GM18505 (cell line): ENCODE data around the gene METTL1.
A peak's percentile ranks its signal among the peaks of the same experiment; 100 is the strongest.
"Not testable (repeated sequence)": the region's sequence is repeated elsewhere in the genome, so short reads cannot be mapped to it uniquely, and the experiment has no call there.

Source experiments
- ATAC-seq: cut with Tn5 transposase; IDR thresholded peaks from one replicate; pipeline ENCODE4 v1.9.1; 2021; ENCODE audit not compliant: unreplicated experiment
- POLR2A ChIP-seq: IDR thresholded peaks from 4 replicates; pipeline ENCODE4 v1.6.1; 2011; ENCODE audit warnings: borderline replicate concordance; ENCODE audit not compliant: insufficient read depth, insufficient read length; ENCODE audit errors: extremely low read depth

The METTL1 gene

DNA sequence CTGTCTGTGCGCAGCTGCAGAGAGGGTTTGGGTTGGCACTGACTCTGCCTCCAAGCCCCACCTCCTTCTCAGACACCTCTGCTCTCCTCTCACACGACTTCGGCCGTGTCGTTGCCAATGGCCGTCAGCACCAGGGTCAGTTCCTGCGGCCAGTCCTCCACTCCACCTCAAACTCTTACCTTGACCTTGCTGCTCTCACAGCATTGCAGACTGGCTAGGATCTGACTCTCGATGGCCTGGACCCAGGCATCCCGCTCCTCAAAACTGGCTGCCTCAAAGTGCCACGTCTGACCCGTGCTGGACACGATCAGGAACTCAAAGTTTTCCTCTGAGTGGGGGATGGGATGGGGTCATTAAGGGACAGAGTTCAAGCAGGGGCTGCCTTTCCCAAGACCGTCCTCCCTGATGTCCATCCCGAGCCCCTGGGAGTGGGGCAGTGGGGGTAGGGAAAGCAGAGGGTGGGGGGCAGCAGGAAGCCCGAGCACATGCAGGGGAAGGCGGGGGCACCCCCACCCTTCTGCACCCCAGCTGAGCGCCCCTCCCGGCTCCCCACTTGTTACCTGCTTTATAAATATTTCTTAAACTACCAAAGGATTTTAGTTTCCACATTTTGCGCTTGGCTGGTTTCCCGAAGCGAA lies 44.0 kb downstream of the METTL1 start:
- ATAC-seq, result no peak
- no peak for TF ChIP-seq POLR2A

DNA sequence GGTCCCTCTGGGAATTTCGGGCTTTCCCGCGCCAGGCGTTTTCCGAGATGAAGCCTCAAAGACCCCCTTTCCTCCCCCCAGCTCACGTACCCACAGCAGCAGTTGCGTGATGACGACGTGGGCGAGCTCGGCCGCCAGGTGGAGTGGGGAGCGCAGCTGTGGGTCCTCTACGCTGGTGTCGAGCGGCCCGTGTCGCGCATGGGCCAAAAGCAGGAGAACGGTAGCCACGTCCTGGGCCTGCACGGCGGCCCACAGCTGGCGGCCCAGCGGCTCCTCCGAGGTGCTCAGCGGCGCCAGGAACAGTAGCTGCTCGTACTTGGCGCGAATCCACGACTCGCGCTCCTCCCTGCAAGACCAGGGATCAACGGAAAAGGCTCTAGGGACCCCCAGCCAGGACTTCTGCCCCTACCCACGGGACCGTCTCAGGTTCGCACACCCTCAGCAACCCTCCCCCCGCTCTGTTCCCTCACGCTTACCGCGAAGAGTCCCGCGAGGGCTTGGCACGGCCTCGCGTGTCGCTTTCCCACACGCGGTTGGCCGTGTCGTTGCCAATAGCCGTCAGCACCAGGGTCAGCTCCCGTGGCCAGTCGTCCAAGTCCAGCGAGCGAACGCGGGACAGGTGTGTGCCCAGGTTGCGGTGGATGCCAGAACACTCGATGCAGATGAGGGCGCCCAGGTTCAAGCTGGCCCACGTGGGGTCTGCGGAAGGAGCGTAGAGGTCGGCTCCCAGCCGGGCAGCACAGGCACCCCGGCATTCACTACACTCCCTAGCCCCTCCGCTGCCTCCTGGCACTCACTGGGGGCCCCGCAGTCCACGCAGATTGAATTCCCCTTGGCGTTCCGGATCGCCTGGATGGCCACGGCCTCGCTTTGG lies 44.8 kb downstream of the METTL1 start:
- no peak for TF ChIP-seq POLR2A

DNA sequence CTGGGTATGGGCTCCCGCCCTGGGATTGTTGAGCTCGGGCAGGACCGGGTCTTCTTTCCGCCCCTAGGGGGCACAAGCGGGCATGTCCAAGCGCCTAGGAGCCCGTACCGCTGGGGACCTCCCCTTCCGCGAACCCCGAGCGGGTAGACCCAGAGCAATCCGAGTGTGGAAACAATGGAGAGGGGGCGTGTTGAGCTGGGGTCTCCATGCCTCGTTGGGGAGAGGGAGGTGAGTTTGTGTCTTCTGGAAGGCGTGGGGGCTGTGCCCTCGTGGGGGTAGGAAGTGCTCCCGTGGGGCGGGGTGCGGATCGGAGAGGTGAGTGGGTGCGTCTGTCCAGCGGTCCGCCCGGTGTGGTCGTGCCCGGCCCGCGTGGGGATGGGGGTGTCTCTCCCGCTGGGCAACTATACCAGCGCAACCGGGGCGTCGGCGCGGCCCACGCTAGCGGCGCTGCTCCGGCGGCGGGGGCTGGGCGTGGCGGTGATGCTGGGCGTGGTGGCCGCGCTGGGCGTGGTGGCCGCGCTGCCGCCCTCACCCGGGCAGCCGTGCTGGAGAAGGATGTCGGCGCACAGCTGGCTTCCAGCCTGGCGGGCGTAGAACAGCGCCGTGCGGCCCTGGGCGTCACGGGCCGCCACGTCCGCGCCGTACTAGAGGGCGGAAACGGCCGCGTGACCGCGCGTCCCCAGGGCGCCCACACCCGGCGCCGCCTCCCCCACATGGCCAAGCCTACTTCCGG lies 45.6 kb downstream of the METTL1 start:
- TF ChIP-seq POLR2A, result no peak
- ATAC-seq, result peak; percentile 46

More for the DNA sequence above, 44.8 kb downstream of the METTL1 start:
- no peak for ATAC-seq

DNA sequence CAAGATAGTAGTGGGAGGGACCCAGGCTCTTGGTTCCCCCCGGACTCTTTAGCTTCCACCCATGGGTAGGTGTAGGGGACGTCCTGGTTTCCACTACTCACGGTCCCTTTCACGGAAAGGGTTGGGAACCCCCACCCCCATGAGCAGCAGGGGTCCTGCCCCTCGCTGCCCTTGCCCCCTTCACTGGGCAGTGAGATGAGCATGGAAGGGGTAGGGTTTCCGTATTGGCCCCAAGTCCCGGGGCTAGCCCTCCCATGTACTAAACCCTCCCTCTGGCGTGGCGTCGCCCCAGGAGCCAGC lies 46.1 kb downstream of the METTL1 start:
- ATAC-seq, result no peak
- no peak for TF ChIP-seq POLR2A

DNA sequence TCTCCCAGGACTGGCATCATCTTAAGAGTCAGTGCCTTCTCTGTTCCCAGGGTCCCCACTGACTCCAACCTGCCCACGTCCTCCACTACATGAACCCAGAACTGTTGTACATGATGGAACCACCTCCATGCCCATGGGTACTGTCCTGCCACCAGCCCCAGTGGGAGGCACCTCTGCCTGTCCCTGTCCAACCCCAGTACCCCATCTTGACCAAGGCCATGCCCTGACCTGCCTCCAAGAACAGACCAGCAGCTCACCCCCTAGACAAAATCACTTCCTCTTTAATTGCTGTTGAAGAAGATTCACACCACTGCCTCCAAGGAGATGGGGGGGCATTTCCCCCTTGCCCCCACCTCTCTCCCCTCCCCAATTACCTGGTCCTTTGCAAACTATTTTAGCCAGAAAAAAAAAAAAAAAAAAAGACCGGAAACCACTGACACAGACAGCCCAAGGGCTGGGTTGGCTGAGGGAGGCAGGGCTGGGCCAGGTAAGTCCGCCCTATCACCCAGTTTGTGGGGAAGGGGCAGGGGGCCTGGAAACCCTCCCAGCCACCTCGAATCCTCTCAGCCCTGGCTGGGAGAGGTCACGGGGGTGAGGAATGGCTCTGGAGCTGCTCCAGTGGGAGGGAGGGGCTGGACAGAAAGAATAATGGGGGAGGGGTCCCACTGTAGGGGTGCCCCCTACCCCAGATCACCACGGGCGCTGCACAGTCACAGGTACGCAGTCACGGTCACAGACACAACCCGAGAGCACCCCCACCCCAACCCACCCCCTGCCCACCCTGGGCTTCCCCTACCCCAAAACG lies 46.8 kb downstream of the METTL1 start:
- ATAC-seq, result no peak
- no peak for TF ChIP-seq POLR2A

DNA sequence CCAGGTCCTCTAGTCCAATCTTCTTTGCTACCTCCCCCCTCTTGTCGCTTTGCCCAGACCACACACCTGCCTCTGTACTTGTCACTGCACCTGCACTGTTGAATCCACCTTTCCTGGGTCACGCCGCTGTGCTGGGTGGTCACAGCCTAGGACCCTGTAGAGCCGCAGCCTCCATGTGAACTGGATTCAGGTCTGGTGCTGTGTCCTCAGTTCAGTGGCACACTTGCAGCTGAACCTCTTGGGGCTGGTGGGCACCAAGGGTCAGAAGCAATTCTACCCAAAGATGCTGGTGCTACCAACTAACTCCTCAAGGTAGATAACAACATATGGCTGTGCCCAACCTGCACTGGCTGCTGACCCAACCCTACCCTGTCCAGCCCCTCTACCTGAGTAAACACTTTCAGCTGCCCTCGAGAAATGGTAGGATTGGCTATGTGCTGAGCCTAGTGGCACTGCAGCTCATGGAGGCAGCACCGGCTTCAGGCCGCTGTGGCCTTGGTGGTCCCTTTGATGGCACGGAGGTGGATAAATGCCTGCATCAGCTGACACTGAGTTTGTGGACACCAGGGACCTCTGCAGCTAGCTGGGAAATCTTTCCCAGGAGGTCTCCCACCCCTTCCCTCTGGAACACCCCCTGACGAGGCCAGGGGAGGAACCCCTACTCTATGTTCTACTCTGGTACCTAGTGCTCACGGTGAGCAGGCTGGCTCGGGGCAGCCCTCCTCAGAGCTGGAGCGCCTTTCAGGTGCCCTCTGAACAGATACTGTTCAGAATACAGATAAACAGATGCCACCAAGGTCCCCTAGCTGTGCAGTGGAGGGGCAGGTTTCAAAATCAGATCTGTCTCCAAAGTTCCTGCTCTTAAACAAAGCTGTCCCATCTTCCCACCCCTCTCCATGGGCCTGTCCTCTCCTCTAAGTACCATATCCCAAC lies 47.6 kb downstream of the METTL1 start:
- TF ChIP-seq POLR2A, result no peak
- ATAC-seq, result no peak

DNA sequence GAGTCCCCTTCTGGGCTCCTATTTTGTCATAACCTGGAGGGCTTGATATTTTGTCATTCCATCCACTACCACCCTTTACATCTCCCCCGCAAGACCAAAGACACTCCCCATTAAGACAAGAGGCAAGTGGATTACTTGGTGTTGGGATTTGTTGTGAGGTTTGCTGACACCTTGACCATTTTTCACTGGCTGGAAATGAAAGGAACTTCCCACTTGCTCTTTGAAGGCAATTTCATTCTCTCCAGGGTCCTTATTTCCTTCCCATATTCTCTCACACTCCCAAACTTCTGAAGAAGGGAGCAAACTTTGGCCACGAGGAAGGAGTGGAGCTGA lies 48.3 kb downstream of the METTL1 start:
- no peak for ATAC-seq

DNA sequence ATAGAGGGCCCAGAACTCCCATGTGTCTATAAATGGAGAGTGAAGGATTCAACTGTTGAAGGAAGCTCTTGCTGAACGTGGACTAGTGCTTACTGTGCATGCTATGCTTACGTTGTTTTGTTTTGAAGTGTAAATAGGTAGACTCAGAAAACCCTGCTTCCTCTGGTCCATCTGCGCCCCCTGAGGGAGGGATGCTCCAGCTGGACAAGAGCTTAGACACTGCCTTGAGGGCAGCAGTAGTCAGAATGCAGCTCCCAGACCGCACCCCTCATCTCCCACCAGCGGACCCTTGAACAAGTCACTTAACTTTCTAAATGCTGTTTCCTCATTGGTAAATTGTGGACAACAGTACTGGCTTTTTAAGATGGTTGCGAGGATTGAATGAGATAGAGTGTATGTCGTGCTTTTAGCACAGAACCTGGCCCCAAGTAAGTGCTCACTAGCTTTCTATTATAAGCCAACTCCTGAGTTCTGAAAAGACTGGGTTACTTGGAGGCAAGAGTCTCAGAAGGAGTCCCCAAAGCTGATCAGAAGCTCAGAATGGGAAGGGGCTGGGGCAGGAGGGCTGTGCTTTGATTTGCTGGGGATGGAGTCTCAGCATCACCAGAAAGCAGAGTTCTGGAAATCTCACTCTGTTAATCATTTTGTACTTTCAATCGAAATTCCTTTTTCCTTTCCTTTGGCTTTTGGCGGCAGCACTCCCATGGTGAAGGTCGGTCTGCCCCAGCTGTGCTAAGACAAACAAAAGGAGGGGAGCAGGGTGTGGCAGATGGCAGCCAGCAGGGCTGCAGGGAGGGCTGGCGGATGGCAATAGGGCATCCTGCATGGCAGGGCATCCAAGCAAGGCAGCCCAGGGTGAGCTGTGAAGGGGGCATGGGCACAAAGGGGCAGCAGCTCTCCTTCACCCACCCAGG lies 48.9 kb downstream of the METTL1 start:
- no peak for TF ChIP-seq POLR2A
- no peak for ATAC-seq

More for the DNA sequence above, 48.3 kb downstream of the METTL1 start:
- TF ChIP-seq POLR2A, result no peak

DNA sequence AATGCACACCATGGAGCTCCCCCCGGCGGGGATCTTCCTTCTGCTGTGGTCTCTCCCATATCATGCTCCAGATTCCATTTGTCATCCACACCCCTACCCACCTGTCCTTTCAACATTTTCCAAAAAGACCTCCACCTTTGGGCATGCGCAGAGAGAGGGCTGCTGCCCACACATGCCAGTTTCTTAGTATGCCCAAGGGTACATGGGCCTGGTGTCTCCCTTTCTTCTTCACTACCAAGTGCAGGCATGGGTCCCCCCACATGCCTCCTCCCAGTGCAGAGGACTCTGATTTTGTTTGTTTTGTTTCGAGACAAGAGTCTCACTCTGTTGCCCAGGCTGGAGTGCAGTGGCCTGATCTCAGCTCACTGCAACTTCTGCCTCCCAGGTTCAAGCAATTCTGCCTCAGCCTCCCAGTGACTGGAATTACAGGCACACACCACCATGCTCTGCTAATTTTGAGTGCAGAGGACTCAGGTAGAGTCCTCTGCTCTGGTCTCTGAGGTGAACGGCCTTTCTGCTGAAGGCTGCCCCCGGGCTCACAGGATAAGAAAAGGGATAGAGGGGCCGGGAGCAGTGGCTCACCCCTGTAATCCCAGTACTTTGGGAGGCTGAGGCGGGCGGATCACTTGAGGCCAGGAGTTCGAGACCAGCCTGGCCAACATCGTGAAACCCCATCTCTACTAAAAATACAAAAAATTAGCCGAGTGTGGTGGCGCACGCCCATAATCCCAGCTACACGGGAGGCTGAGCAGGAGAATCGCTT lies 49.9 kb downstream of the METTL1 start:
- ATAC-seq, result not testable (repeated sequence)

DNA sequence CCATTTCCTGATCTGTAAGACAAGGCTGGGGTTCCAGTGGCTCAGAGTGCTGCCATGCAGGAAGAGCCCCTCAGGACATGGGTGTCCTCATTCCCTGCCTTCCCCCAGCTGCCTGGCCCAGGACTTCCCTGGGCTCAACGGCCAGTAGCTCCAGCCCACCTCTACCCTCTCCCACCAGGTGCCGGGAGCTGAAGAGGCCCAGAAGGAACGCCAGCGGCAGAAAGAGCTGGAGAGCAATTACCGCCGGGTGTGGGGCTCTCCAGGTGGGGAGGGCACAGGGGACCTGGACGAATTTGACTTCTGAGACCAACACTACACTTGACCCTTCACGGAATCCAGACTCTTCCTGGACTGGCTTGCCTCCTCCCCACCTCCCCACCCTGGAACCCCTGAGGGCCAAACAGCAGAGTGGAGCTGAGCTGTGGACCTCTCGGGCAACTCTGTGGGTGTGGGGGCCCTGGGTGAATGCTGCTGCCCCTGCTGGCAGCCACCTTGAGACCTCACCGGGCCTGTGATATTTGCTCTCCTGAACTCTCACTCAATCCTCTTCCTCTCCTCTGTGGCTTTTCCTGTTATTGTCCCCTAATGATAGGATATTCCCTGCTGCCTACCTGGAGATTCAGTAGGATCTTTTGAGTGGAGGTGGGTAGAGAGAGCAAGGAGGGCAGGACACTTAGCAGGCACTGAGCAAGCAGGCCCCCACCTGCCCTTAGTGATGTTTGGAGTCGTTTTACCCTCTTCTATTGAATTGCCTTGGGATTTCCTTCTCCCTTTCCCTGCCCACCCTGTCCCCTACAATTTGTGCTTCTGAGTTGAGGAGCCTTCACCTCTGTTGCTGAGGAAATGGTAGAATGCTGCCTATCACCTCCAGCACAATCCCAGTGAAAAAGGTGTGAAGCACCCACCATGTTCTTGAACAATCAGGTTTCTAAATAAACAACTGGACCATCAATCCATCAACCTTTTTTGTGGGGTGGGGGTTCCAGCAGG lies 51.0 kb downstream of the METTL1 start:
- ATAC-seq, result no peak
- TF ChIP-seq POLR2A, result no peak
